HepG2 (cell line): ENCODE measurements around the gene SPPL3. TPM values are rescaled to one million over a fixed set of nuclear protein-coding genes. Genes with fewer than 3 reads are reported as not detected.
A peak's percentile ranks its signal among the peaks of the same experiment; 100 is the strongest.

Source experiments
- ASH2L ChIP-seq: fragments of 300-600, 200-600 bp; sonication (generic); IDR thresholded peaks from 2 replicates; pipeline ENCODE4 v1.7.0; 2017; ENCODE audit warnings: low read depth, mild to moderate bottlenecking, moderate library complexity, mixed read lengths, low read length; ENCODE audit not compliant: insufficient read length
- ATF5 ChIP-seq: sonication (generic); formaldehyde crosslinking; IDR thresholded peaks from 2 replicates; pipeline ENCODE4 v1.4.0; 2020; ENCODE audit warnings: mild to moderate bottlenecking, low read depth, missing genetic modification reagents
- FOXK1 ChIP-seq: sonication (generic); formaldehyde crosslinking; IDR thresholded peaks from 2 replicates; pipeline ENCODE4 v1.4.0; 2020; ENCODE audit warnings: low read depth, missing genetic modification reagents, borderline replicate concordance
- FOXK2 ChIP-seq: fragments of 450-650 bp; IDR thresholded peaks from 2 replicates; pipeline ENCODE4 v1.6.1; 2016
- GZF1 ChIP-seq: sonication (generic); formaldehyde crosslinking; IDR thresholded peaks from 2 replicates; pipeline ENCODE4 v1.5.1; 2020; ENCODE audit warnings: mild to moderate bottlenecking, missing genetic modification reagents
- ISX ChIP-seq: sonication (generic); formaldehyde crosslinking; conservative IDR thresholded peaks from 2 replicates; pipeline ENCODE4 v1.5.0; 2020; ENCODE audit warnings: missing genetic modification reagents
- JUNB ChIP-seq: sonication (generic); formaldehyde crosslinking; IDR thresholded peaks from 2 replicates; pipeline ENCODE4 v1.8.0; 2022; ENCODE audit warnings: missing genetic modification reagents, mild to moderate bottlenecking, borderline replicate concordance
- MXD3 ChIP-seq: IDR thresholded peaks from 2 replicates; pipeline ENCODE4 v1.6.1; 2016; ENCODE audit warnings: mild to moderate bottlenecking, missing biosample characterization, missing genetic modification reagents
- NRL ChIP-seq: sonication (generic); formaldehyde crosslinking; IDR thresholded peaks from 2 replicates; pipeline ENCODE4 v1.5.0; 2020; ENCODE audit warnings: missing genetic modification reagents, mild to moderate bottlenecking, moderate library complexity, borderline replicate concordance
- PHF8 ChIP-seq: sonication (generic); formaldehyde crosslinking; IDR thresholded peaks from 2 replicates; pipeline ENCODE4 v1.5.0; 2020; ENCODE audit warnings: missing genetic modification reagents
- RXRA ChIP-seq: sonication (generic); formaldehyde crosslinking; IDR thresholded peaks from 2 replicates; pipeline ENCODE4 v1.5.1; 2020; ENCODE audit warnings: missing genetic modification reagents
- SKIL ChIP-seq: sonication (generic); formaldehyde crosslinking; IDR thresholded peaks from 2 replicates; pipeline ENCODE4 v1.8.0; 2022; ENCODE audit warnings: missing genetic modification reagents, mild to moderate bottlenecking, moderate library complexity, borderline replicate concordance
- TCF7 ChIP-seq: sonication (generic); IDR thresholded peaks from 2 replicates; pipeline ENCODE4 v1.6.1; 2016; ENCODE audit warnings: antibody characterized with exemption, low read depth
- TRIM22 ChIP-seq: fragments of 450-650 bp; IDR thresholded peaks from 2 replicates; pipeline ENCODE4 v1.6.1; 2017
- USF2 ChIP-seq, 2 experiments: sonication (generic) in 1 of 2; formaldehyde crosslinking in 1 of 2; IDR thresholded peaks; 2 replicates each; pipeline versions ENCODE4 v1.5.1 to v1.6.1; 2011 to 2020; ENCODE audit warnings: borderline replicate concordance in 1 of 2, low read depth in 1 of 2, low read length in 1 of 2, mild to moderate bottlenecking in 1 of 2, missing genetic modification reagents in 1 of 2, moderate library complexity in 1 of 2
- ZBTB21 ChIP-seq: sonication (generic); formaldehyde crosslinking; IDR thresholded peaks from 2 replicates; pipeline ENCODE4 v1.4.0; 2020; ENCODE audit warnings: missing genetic modification reagents
- ZNF484 ChIP-seq: sonication (generic); formaldehyde crosslinking; IDR thresholded peaks from 2 replicates; pipeline ENCODE4 v1.5.1; 2020; ENCODE audit warnings: mild to moderate bottlenecking, low read depth, missing genetic modification reagents, borderline replicate concordance
- ZNF563 ChIP-seq: sonication (generic); formaldehyde crosslinking; IDR thresholded peaks from 2 replicates; pipeline ENCODE4 v1.8.0; 2022; ENCODE audit warnings: mild to moderate bottlenecking, moderate library complexity, missing genetic modification reagents
- ZNF672 ChIP-seq: sonication (generic); formaldehyde crosslinking; IDR thresholded peaks from 2 replicates; pipeline ENCODE4 v1.8.1; 2022; ENCODE audit warnings: missing genetic modification reagents
- ZNF749 ChIP-seq: sonication (generic); formaldehyde crosslinking; IDR thresholded peaks from 2 replicates; pipeline ENCODE4 v1.8.0; 2022; ENCODE audit warnings: mild to moderate bottlenecking, missing genetic modification reagents, moderate library complexity, borderline replicate concordance
- polyA plus RNA-seq, 8 experiments: library from polyadenylated mRNA; depleted of rRNA in 3 of 8; stranded (reverse) in 7 of 8; unstranded in 1 of 8; fragments of >200 nt; fragmentation: Illumina TruSeq in 4 of 8; extraction: Trizol in 4 of 8; gene quantifications; 2 replicates each; pipeline versions ENCODE4 v1.2.1 to v1.2.3, GENCODE V29; 2011 to 2016; ENCODE audit warnings: low read depth in 4 of 8, missing spikeins in 1 of 8, mixed read lengths in 1 of 8; ENCODE audit not compliant: insufficient read depth in 1 of 8
- total RNA-seq, 5 experiments: library from RNA; depleted of rRNA; stranded (reverse); fragments of >200 nt; fragmentation: Illumina TruSeq; extraction: Trizol; gene quantifications; 2 replicates each; pipeline ENCODE4 v1.2.3, GENCODE V29; 2016; ENCODE audit warnings: low read depth in 1 of 5

SPPL3 gene
- total and polyA plus RNA-seq, 2 of the 13 experiments (the other 11 are each of a cell fraction or from before 2014, with no cell fraction given), result 8.9 to 9.1 TPM

GRCh38 chr12:120903412-120904196 is 554 bp downstream of the SPPL3 start (continued):
- no peak for TF ChIP-seq ZNF749
- no peak for TF ChIP-seq FOXK1
- no peak for TF ChIP-seq TCF7
- TF ChIP-seq ISX (CRISPR knock-in tag), result no peak
- TF ChIP-seq ZNF484 (CRISPR knock-in tag), result no peak
- peak; percentile 22 for TF ChIP-seq PHF8
- TF ChIP-seq ZNF672 (CRISPR knock-in tag), result no peak
- TF ChIP-seq USF2 (IDR thresholded peaks at IDR 0.05; ENCODE audit: low read depth, low read length), result no peak
- no peak for TF ChIP-seq USF2 (CRISPR knock-in tag; IDR thresholded peaks at IDR 0.05; ENCODE audit: borderline replicate concordance)
- TF ChIP-seq ASH2L, result peak; percentile 25
- TF ChIP-seq ZBTB21 (CRISPR knock-in tag), result no peak
- TF ChIP-seq SKIL (CRISPR knock-in tag), result no peak
- TF ChIP-seq MXD3 (CRISPR knock-in tag), result no peak
- no peak for TF ChIP-seq FOXK2
- no peak for TF ChIP-seq JUNB (CRISPR knock-in tag)
- peak; percentile 61 for TF ChIP-seq RXRA (CRISPR knock-in tag)
- no peak for TF ChIP-seq NRL (CRISPR knock-in tag)
- TF ChIP-seq TRIM22, result no peak
- TF ChIP-seq ATF5 (CRISPR knock-in tag), result no peak
- TF ChIP-seq GZF1 (CRISPR knock-in tag), result no peak
- no peak for TF ChIP-seq ZNF563 (CRISPR knock-in tag)
